ENCODE results near the gene CIT. TPM values are rescaled to one million over a fixed set of nuclear protein-coding genes. Genes with fewer than 3 reads are reported as not detected.

CIT gene
- total RNA-seq, 1 donor from 2014 or later: 18.0 TPM

- no peaks in the 10 kb centered on the region for H3K36me3 ChIP-seq
- no peaks in the 10 kb centered on the region for H3K27me3 ChIP-seq (ENCODE audit: low read depth)
- intact Hi-C loops (cut with DNase I): no loop called here
- no peak for DNase-seq
- H3K4me1 ChIP-seq: no peaks in the 10 kb centered on the region
- H3K27ac ChIP-seq: no peak overlapping the region
- ATAC-seq: no peak
- H3K9me3 ChIP-seq: no peaks in the 10 kb centered on the region
- TF ChIP-seq CTCF (IDR thresholded peaks at IDR 0.05): no peak
- H3K4me3 ChIP-seq: no peak overlapping the region
Observed at GRCh38 chr12:119870457-119870856, 6.7 kb downstream of the CIT start.

- intact Hi-C loops (cut with DNase I): no loop called here
- Histone ChIP-seq H3K27ac (no peak overlapping the region), H3K4me1 (no peaks in the 10 kb centered on the region), H3K4me3 (no peak overlapping the region), H3K36me3 (no peaks in the 10 kb centered on the region), H3K27me3 (ENCODE audit: low read depth) (no peaks in the 10 kb centered on the region), H3K9me3 (no peaks in the 10 kb centered on the region)
- TF ChIP-seq CTCF (IDR thresholded peaks at IDR 0.05): no peak
- ATAC-seq (no peak), DNase-seq (no peak)
Observed at GRCh38 chr12:119869720-119870119, 7.4 kb downstream of the CIT start.

- ATAC-seq (no peak), DNase-seq (no peak)
- intact Hi-C loops (cut with DNase I): no loop called here
- H3K9me3 ChIP-seq: no peaks in the 10 kb centered on the region
- H3K27ac ChIP-seq: no peak overlapping the region
- H3K4me1 ChIP-seq: no peaks in the 10 kb centered on the region
- TF ChIP-seq CTCF (IDR thresholded peaks at IDR 0.05): no peak
- H3K27me3 ChIP-seq (ENCODE audit: low read depth): no peaks in the 10 kb centered on the region
- H3K36me3 ChIP-seq: no peaks in the 10 kb centered on the region
- no peak overlapping the region for H3K4me3 ChIP-seq
Observed at GRCh38 chr12:119868992-119869391, 8.1 kb downstream of the CIT start.

GRCh38 chr12:119864591-119864990 is 12.5 kb downstream of the CIT start:
- Histone ChIP-seq H3K4me1 (no peaks in the 10 kb centered on the region), H3K36me3 (no peaks in the 10 kb centered on the region), H3K27ac (no peak overlapping the region), H3K27me3 (ENCODE audit: low read depth) (no peaks in the 10 kb centered on the region), H3K9me3 (no peaks in the 10 kb centered on the region), H3K4me3 (no peak overlapping the region)
- ATAC-seq (no peak), DNase-seq (no peak)
- intact Hi-C loops (cut with DNase I): no loop called here
- TF ChIP-seq CTCF (IDR thresholded peaks at IDR 0.05): no peak

- DNase-seq: no peak
- Histone ChIP-seq H3K9me3 (no peaks in the 10 kb centered on the region), H3K27me3 (ENCODE audit: low read depth) (no peaks in the 10 kb centered on the region), H3K4me3 (no peak overlapping the region), H3K27ac (no peak overlapping the region), H3K36me3 (no peaks in the 10 kb centered on the region), H3K4me1 (no peaks in the 10 kb centered on the region)
- intact Hi-C loops (cut with DNase I): no loop called here
- no peak for TF ChIP-seq CTCF (IDR thresholded peaks at IDR 0.05)
- no peak for ATAC-seq
Observed at GRCh38 chr12:119859241-119859640, 17.9 kb downstream of the CIT start.

GRCh38 chr12:119857041-119857591 is 20.0 kb downstream of the CIT start:
- Histone ChIP-seq H3K4me1 (no peaks in the 10 kb centered on the region), H3K36me3 (no peaks in the 10 kb centered on the region), H3K27me3 (ENCODE audit: low read depth) (no peaks in the 10 kb centered on the region), H3K4me3 (no peak overlapping the region), H3K9me3 (no peaks in the 10 kb centered on the region), H3K27ac (no peak overlapping the region)
- ATAC-seq (no peak), DNase-seq (no peak)
- intact Hi-C loops (cut with DNase I): no loop called here
- TF ChIP-seq CTCF (IDR thresholded peaks at IDR 0.05): no peak

Measured in lower lobe of right lung (tissue), 2 donors.